Tibial nerve (tissue), 4 donors: ENCODE data around the gene GAREM1. TPM values are rescaled to one million over a fixed set of nuclear protein-coding genes. Genes with fewer than 3 reads are reported as not detected.

ENCODE experiments used
- DNase-seq, 2 donors: peaks; one replicate each; pipeline ENCODE4 v3.0.0-alpha.2; 2019; ENCODE audit warnings: low spot score in 2 of 2
- H3K27ac ChIP-seq, 4 donors: fragments of 200-600 bp; sonication (generic) in 3 of 4; one replicate each; pipeline ENCODE4 v1.5.1; 2017 to 2019; ENCODE audit warnings: mild to moderate bottlenecking in 1 of 4
- H3K27me3 ChIP-seq, 2 donors: fragments of 200-600 bp; sonication (generic) in 1 of 2; one replicate each; pipeline versions ENCODE4 v1.5.1 to v1.6.0; 2017 to 2019
- H3K36me3 ChIP-seq, 3 donors: fragments of 200-600 bp; sonication (generic); one replicate each; pipeline ENCODE4 v1.5.1; 2018 to 2019
- H3K4me1 ChIP-seq, 4 donors: fragments of 200-600 bp; sonication (generic) in 3 of 4; one replicate each; pipeline ENCODE4 v1.5.1; 2017 to 2019
- H3K4me3 ChIP-seq, 4 donors: fragments of 200-600 bp; sonication (generic) in 3 of 4; one replicate each; pipeline ENCODE4 v1.5.1; 2017 to 2019; ENCODE audit warnings: mild to moderate bottlenecking in 1 of 4, moderate library complexity in 1 of 4
- H3K9me3 ChIP-seq, 4 donors: fragments of 200-600 bp; sonication (generic) in 3 of 4; one replicate each; pipeline ENCODE4 v1.5.1; 2017 to 2019
- EP300 ChIP-seq, 2 donors: sonication (generic); formaldehyde crosslinking; IDR thresholded peaks; one replicate each; pipeline ENCODE4 v1.6.1; 2017; ENCODE audit warnings: antibody characterized with exemption in 2 of 2, mild to moderate bottlenecking in 1 of 2
- POLR2A ChIP-seq, 2 donors: fragments of 450-650 bp; IDR thresholded peaks; one replicate each; pipeline ENCODE4 v1.6.1; 2017; ENCODE audit warnings: antibody characterized with exemption in 2 of 2, mild to moderate bottlenecking in 2 of 2, moderate library complexity in 2 of 2
- WGBS, 2 donors: methylation state at CpG; one replicate each; pipeline ENCODE4 v1.1.5; 2018; 5-methylcytosine and 5-hydroxymethylcytosine counted together
- total RNA-seq, 4 donors: library from RNA; depleted of rRNA; stranded (reverse); fragments of >200 nt; gene quantifications; one replicate each; pipeline ENCODE4 v1.1.0, GENCODE V29; 2016
- TF ChIP-seq, protein P1 (sequence below), 5 experiments: fragments of 200-600 bp in 3 of 5; fragments of 450-650 bp in 2 of 5; sonication (generic) in 3 of 5; IDR thresholded peaks; one replicate each; pipeline ENCODE4 v1.5.1; 2016 to 2019; ENCODE audit warnings: antibody characterized with exemption in 5 of 5, mild to moderate bottlenecking in 3 of 5, moderate library complexity in 2 of 5

The GAREM1 gene
- total RNA-seq, 4 donors from 2014 or later = 25.1 to 33.0 (median 30.7) TPM

DNA sequence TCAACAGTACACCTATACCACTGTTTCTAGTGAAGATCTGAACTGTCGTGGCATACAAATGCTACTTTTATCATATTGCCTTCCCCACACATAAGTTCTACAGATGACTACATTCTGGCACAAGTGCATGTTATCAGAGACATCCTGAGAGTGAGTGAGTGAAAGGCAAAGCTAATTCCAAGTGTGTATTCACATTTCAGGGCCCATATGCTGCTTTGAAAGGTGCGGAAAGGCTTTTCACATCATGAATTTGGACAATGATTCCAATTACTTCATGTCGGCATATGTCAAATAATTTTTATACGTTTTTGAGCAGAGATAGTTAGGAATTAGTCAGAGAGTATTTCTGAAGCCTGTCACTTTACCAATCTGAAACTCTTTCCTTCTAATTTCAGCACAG lies 101.7 kb downstream of the GAREM1 start:
- WGBS, 2 donors = 81 to 82% methylated on average over 4 of the region's 4 CpGs
- TF ChIP-seq EP300 (IDR thresholded peaks at IDR 0.05) = no peak
- TF ChIP-seq, protein P1, sequence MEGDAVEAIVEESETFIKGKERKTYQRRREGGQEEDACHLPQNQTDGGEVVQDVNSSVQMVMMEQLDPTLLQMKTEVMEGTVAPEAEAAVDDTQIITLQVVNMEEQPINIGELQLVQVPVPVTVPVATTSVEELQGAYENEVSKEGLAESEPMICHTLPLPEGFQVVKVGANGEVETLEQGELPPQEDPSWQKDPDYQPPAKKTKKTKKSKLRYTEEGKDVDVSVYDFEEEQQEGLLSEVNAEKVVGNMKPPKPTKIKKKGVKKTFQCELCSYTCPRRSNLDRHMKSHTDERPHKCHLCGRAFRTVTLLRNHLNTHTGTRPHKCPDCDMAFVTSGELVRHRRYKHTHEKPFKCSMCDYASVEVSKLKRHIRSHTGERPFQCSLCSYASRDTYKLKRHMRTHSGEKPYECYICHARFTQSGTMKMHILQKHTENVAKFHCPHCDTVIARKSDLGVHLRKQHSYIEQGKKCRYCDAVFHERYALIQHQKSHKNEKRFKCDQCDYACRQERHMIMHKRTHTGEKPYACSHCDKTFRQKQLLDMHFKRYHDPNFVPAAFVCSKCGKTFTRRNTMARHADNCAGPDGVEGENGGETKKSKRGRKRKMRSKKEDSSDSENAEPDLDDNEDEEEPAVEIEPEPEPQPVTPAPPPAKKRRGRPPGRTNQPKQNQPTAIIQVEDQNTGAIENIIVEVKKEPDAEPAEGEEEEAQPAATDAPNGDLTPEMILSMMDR (IDR thresholded peaks at IDR 0.05) = no peak
- no peak for TF ChIP-seq POLR2A (IDR thresholded peaks at IDR 0.05)
- Histone ChIP-seq H3K4me3 (no peak overlapping the region), H3K36me3 (no peaks in the 10 kb centered on the region), H3K27ac (no peak overlapping the region), H3K4me1 (peaks cover 0 to 50% (median 13%) of the 10 kb centered on the region in 4 donors), H3K9me3 (no peaks in the 10 kb centered on the region), H3K27me3 (no peaks in the 10 kb centered on the region)
- no peak for DNase-seq

GRCh38 chr18:32368170-32368569 lies 102.5 kb downstream of the GAREM1 start:
- Histone ChIP-seq H3K36me3 (no peaks in the 10 kb centered on the region), H3K4me1 (peaks cover 0 to 42% (median 13%) of the 10 kb centered on the region in 4 donors), H3K9me3 (no peaks in the 10 kb centered on the region), H3K27ac (peak overlapping the region in 2 of 4 donors; percentile 12 to 42), H3K4me3 (no peak overlapping the region), H3K27me3 (no peaks in the 10 kb centered on the region)
- TF ChIP-seq EP300 (IDR thresholded peaks at IDR 0.05) (no peak), POLR2A (IDR thresholded peaks at IDR 0.05) (no peak)
- TF ChIP-seq, protein P1 (IDR thresholded peaks at IDR 0.05) = no peak
- no peak for DNase-seq

- TF ChIP-seq POLR2A (IDR thresholded peaks at IDR 0.05) (no peak), EP300 (IDR thresholded peaks at IDR 0.05) (peak in 1 of 2 donors; percentile 40)
- TF ChIP-seq, protein P1 (IDR thresholded peaks at IDR 0.05) = no peak
- no peak overlapping the region for H3K4me3 ChIP-seq
- H3K36me3 ChIP-seq = no peaks in the 10 kb centered on the region
- DNase-seq = no peak
- peak overlapping the region in 2 of 4 donors; percentile 30 to 48 for H3K27ac ChIP-seq
- WGBS, 2 donors = 63 to 87% methylated on average over 1 of the region's 1 CpG
- H3K4me1 ChIP-seq = peaks cover 0 to 34% (median 9%) of the 10 kb centered on the region in 4 donors
- H3K9me3 ChIP-seq = no peaks in the 10 kb centered on the region
- H3K27me3 ChIP-seq = no peaks in the 10 kb centered on the region
Measured at GRCh38 chr18:32366586-32367538, 103.8 kb downstream of the GAREM1 start.

GRCh38 chr18:32362484-32362883 lies 108.2 kb downstream of the GAREM1 start:
- DNase-seq = no peak
- H3K4me3 ChIP-seq = no peak overlapping the region
- H3K27ac ChIP-seq = no peak overlapping the region
- no peaks in the 10 kb centered on the region for H3K27me3 ChIP-seq
- H3K9me3 ChIP-seq = no peaks in the 10 kb centered on the region
- peaks cover 0 to 37% (median 0%) of the 10 kb centered on the region in 4 donors for H3K4me1 ChIP-seq
- TF ChIP-seq, protein P1 (IDR thresholded peaks at IDR 0.05) = no peak
- TF ChIP-seq EP300 (IDR thresholded peaks at IDR 0.05) = no peak
- no peak for TF ChIP-seq POLR2A (IDR thresholded peaks at IDR 0.05)
- H3K36me3 ChIP-seq = no peaks in the 10 kb centered on the region
- 86 to 87% methylated on average over 1 of the region's 1 CpG for WGBS, 2 donors

- no peak for DNase-seq
- H3K27me3 ChIP-seq = no peaks in the 10 kb centered on the region
- no peaks in the 10 kb centered on the region for H3K9me3 ChIP-seq
- WGBS, 2 donors = 87 to 93% methylated on average over 4 of the region's 4 CpGs
- peaks cover 0 to 20% (median 0%) of the 10 kb centered on the region in 4 donors for H3K4me1 ChIP-seq
- TF ChIP-seq POLR2A (IDR thresholded peaks at IDR 0.05) (no peak), EP300 (IDR thresholded peaks at IDR 0.05) (no peak)
- TF ChIP-seq, protein P1 (IDR thresholded peaks at IDR 0.05) = no peak
- no peaks in the 10 kb centered on the region for H3K36me3 ChIP-seq
- H3K27ac ChIP-seq = no peak overlapping the region
- no peak overlapping the region for H3K4me3 ChIP-seq
Measured at GRCh38 chr18:32360682-32361345, 109.9 kb downstream of the GAREM1 start.
